GM08714 (cell line): Measurements from ENCODE around the gene RMDN2.
"Not testable (repeated sequence)": the region's sequence is repeated elsewhere in the genome, so short reads cannot be mapped to it uniquely, and the experiment has no call there.

Experiments used
- H3K4me3 ChIP-seq: fragments of 200-500 bp; sonication (Bioruptor generic); 2 replicates; pipeline ENCODE4 v1.5.1; 2014; ENCODE audit warnings: mild to moderate bottlenecking, low read length, inconsistent platforms
- ZNF274 ChIP-seq: IDR thresholded peaks from 2 replicates; pipeline ENCODE4 v1.6.1; 2012; ENCODE audit warnings: mild to moderate bottlenecking, low read depth, low read length

RMDN2 gene

DNA sequence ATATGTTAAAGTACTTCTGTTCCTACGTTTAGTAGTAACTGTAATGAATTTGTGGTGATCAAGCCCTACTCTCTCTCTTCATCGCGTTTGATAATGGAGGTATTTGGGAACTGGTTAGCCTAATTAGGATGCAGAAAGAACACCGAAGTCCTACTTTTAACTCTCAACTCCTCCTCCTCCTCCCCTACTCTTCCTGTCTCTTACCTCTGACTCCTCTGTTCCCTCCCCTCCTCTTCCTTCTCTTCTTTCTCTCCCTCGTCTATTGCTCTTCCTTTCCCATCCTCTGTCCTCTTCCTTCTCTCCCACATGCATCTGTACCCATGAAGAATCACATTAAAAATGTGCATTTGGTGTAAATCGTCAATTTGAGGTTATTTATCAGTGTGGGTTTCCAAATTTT is 57.8 kb downstream of the RMDN2 start:
- no peak overlapping the region for H3K4me3 ChIP-seq
- no peak for TF ChIP-seq ZNF274

GRCh38 chr2:37983719-37984118 is 58.6 kb downstream of the RMDN2 start:
- no peak overlapping the region for H3K4me3 ChIP-seq
- no peak for TF ChIP-seq ZNF274

GRCh38 chr2:37984176-37984575 is 59.1 kb downstream of the RMDN2 start:
- TF ChIP-seq ZNF274 = no peak

DNA sequence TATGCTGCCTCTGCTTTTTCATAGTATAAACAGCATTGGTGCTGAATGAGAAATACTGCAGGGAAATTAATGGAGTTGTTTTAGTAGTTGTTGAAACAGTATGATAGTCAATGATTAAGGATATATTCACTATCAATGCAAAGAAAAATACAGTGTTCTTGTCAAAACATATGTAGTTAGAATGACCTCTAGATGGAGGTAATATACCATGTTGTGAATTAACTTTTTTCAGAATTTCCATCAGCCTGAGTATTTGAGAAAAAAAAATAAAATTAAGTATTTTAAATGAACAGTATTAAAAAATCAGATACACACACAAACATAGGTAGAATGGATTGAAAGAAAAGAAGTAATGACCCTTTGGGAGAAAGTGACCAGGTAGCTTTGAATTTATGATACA is 59.5 kb downstream of the RMDN2 start:
- H3K4me3 ChIP-seq = no peak overlapping the region
- TF ChIP-seq ZNF274 = no peak

More at GRCh38 chr2:37984176-37984575, 59.1 kb downstream of the RMDN2 start:
- H3K4me3 ChIP-seq = no peak overlapping the region

DNA sequence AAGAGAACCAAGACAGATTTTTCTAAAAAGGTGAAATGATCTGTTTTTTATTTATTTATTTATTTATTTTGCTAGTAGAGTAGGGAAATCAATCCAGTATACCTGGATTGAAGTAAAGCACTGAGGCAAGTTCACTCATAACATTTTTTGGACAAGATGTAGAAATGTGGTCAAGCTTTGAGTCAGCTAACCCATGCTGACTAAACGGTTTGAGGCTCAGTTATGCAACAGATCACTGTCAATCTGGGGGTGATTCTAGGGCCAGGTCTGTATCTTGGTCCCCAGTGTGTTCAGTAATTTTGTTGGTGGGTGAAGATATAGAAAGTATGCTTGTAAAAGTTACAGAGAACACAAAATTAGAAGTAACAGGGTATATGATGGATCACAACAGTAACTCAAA is 60.2 kb downstream of the RMDN2 start:
- H3K4me3 ChIP-seq = no peak overlapping the region
- no peak for TF ChIP-seq ZNF274

- no peak for TF ChIP-seq ZNF274
- no peak overlapping the region for H3K4me3 ChIP-seq
Measured at GRCh38 chr2:37987098-37987775, 62.1 kb downstream of the RMDN2 start.

DNA sequence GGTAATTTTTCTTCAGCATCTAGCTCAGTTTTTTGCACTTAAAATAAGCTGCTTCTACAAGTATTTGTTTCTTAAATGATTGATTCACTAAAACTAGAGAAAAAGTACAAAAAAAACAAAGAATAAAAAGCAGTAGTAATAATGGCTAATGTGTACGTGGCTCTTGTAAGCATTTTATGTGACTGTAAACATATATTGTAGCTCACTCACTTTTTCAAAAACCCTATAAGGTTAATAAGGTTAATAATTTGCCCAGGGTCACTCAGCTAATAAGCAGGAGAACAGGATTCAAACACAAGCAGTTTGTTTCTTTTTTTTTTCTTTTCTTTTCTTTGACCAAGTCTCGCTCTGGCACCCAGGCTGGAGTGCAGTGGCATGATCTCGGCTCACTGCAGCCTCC is 67.5 kb downstream of the RMDN2 start:
- TF ChIP-seq ZNF274 = no peak
- H3K4me3 ChIP-seq = no peak overlapping the region

DNA sequence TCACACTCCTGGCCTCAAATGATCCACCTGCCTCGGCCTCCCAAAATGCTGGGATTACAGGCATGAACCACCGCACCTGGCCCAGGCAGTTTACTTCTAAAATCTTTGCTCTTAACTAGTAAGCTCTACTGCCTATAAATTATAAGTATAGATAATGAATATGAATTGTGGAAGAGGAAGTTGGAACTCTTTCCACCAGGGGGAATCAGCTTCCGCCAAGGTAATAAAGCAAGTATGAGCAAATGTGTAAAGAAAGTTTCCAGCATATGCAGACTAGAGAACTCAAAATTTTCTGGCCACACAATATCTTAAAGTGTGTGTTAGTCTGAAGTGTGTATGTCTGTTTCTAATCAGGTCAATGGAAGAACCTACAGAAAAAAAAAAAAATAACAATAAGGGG is 68.1 kb downstream of the RMDN2 start:
- no peak overlapping the region for H3K4me3 ChIP-seq
- TF ChIP-seq ZNF274 = no peak

GRCh38 chr2:37997629-37998028 is 72.5 kb downstream of the RMDN2 start:
- TF ChIP-seq ZNF274 = no peak
- no peak overlapping the region for H3K4me3 ChIP-seq

DNA sequence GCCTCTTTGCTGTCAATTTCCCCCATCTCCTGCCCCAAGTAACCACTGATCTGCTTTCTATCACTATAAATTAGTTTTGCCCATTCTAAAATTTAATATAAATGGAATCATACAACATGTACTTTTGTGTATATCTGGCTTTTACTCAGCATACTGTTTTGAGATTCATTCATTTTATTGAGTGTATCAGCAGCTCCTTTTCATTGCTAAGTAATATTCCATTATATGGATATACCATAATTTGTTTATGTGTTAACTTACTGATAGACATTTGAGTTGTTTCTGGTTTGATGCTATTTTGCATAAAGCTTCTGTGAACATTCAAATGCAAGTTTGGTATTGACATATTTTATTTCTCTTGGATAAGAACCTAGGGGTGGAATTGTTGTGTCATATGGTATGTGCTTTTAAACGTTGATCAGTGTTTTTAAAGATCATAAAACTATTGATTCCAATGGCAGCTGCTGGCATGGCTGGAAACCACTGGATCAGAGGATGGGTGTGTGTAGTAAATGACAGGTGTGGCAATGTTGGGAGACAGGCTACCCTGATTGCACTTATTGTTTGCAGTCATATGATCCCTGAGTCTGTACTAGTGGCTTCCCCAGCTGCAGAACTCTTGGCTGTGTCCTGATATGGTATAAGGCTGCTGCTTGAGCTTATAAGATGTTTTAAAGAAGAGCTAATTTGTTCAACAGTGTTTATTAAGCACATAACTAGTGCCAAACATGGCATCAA is 75.6 kb downstream of the RMDN2 start:
- TF ChIP-seq ZNF274 = no peak
- H3K4me3 ChIP-seq = no peak overlapping the region

DNA sequence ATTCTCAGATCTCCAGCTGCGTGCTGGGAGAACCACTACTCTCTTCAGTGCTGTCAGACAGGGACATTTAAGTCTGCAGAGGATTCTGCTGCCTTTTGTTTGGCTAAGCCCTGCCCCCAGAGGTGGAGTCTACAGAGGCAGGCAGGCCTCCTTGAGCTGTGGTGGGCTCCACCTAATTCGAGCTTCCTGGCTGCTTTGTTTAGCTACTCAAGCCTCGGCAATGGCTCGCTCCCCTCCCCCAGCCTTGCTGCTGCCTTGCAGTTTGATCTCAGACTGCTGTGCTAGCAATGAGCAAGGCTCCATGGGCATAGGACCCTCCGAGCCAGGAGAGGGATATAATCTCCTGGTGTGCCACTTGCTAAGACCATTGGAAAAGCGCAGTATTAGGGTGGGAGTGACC is 85.1 kb downstream of the RMDN2 start:
- H3K4me3 ChIP-seq = not testable (repeated sequence)

DNA sequence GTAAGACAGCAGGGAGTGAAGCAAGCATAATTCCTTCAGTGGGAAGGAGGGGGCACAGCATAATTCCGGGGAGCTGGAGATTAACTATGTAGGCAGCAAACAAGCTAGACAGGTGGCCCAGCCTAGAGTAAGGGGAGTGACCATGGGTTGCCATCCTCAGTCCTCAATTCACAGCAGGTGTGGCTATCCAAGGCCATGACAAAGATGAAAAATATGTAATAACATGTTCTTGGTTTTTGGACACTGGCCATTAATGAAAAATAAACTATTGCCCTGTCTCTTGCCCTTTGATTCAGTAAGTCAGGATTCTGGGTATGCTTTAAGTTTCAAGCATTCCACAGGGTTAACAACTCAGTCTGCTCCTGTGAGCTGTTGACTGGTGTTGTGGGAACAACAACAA is 85.9 kb downstream of the RMDN2 start:
- no peak for TF ChIP-seq ZNF274
- no peak overlapping the region for H3K4me3 ChIP-seq

DNA sequence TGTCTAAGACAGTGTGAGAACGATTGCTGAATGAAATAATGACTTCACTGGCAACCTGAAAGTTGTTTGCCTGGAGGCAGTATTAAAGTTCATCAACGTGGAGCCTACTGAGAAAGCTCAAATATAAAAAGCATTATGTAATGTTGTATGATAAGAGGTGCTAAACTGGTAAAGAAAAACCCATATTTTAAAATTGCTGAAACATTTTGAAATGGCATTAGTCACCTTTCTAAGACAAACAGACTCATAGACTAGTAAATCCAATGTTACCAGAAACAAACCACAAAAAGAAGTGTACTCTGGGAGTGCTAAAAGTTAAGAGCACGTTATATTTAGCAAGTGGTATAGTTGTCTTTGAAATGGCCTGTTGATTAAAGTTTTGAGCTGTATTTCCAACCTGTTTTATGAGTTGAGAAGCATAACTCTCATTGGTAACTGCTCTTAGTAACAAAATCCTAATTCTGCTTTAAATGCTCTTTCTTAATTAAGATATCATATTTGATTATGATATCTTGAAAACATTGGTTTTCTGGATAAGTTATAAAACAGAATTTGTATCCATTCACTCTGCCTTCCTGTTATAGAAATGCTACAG is 88.2 kb downstream of the RMDN2 start:
- no peak for TF ChIP-seq ZNF274
- H3K4me3 ChIP-seq = no peak overlapping the region

- no peak for TF ChIP-seq ZNF274
- no peak overlapping the region for H3K4me3 ChIP-seq
Measured at GRCh38 chr2:38016219-38016618, 91.1 kb downstream of the RMDN2 start.

DNA sequence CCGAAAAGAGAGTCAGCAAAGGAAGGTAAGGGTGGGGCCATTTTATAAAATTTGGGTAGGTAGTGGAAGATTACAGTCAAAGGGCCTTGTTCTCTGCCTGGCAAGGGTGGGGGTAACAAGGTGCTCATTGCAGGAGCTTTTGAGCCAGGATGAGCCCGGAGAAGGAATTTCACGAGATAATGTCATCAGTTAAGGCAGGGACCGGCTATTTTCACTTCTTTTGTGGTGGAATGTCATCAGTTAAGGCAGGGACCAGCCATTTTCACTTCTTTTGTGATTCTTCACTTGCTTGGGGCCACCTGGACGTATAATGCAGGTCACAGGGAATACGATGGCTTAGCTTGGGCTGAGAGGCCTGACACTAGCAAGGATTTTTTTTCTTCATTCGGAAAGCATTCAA is 92.7 kb downstream of the RMDN2 start:
- H3K4me3 ChIP-seq = no peak overlapping the region
- TF ChIP-seq ZNF274 = no peak

DNA sequence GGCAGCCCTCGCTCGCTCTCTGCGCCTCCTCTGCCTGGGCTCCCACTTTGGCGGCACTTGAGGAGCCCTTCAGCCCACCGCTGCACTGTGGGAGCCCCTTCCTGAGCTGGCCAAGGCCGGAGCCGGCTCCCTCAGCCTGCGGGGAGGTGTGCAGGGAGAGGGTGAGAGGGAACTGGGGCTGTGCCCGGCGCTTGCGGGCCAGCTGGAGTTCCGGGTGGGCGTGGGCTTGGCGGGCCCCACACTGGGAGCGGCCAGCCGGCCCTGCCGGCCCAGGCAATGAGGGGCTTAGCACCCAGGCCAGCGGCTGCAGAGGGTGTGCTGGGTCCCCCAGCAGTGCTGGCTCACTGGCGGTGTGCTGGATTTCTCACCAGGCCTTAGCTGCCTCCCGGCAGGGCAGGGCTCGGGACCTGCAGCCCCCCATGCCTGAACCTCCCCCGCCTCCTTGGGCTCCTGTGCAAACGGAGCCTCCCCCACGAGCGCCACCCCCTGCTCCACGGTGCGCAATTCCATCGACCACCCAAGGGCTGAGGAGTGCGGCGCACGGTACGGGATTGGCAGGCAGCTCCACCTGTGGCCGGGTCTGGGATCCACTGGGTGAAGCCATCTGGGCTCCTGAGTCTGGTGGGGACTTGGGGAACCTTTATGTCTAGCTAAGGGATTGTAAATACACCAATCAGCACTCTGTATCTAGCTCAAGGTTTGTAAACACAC is 95.4 kb downstream of the RMDN2 start:
- not testable (repeated sequence) for H3K4me3 ChIP-seq
